ENCODE results near the gene NXNL2. TPM values are rescaled to one million over a fixed set of nuclear protein-coding genes. Genes with fewer than 3 reads are reported as not detected.

Gene NXNL2
- total and polyA plus RNA-seq, 9 donors, result 0.18 to 0.57 (median 0.30) TPM; not detected in 1

DNA sequence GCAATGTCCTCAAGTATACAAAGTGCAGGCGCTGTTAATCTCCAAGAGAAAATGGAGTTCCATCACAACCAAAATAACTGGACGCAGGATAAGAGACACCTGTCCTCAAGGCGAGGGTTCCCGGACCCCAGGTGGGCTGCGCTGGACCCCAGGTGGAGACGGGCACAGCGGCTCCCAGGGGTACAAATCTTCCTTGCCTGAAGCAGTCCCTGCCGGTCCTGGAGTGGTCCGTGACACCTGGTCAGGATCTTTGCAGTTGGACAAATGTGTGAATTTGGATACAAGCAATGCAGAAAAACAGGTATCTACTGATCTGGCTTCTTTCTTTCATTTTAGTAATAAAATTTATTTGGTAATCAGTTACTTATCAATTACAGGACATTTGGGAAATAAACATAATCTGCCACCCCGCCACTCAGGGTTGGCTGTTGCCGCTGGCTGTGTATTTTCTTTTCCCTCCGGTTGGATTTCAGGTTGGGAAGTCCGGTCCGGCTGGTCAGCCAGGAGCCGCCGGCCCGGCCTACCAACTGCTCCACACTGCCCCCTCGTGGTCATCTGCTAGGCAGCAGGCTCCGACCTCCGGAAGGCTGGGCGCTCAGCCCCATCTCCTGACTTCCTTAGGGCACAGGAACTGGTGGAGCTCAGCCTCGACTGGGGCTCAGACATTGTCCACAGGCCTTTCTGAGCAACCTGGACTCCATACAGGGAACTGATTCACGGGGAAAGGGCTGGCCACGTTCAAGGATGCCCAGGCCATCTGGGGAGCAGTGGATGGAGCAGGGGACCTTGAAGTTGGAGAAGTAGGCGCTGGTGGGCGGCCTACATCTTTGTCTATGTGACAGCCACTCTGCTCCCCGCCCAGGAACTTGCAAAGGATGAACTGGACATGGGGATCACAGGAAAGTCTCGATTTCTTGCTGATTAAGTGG lies 43.4 kb downstream of the NXNL2 start:
- H3K4me3 ChIP-seq (ENCODE audit: low read length), result no peak overlapping the region
- WGBS (ENCODE audit: insufficient coverage), result 35% methylated on average over 23 of the region's 28 CpGs

GRCh38 chr9:88579050-88579715 lies 44.2 kb downstream of the NXNL2 start:
- 86% methylated on average over 9 of the region's 10 CpGs for WGBS (ENCODE audit: insufficient coverage)
- H3K27me3 ChIP-seq (ENCODE audit: control insufficient read depth, insufficient read depth, low read length), result no peaks in the 10 kb centered on the region
- H3K27ac ChIP-seq (ENCODE audit: low read length), result no peak overlapping the region
- H3K36me3 ChIP-seq (ENCODE audit: control insufficient read depth, insufficient read depth, low read length), result no peaks in the 10 kb centered on the region
- DNase-seq, result no peak
- H3K9me3 ChIP-seq (replicated peaks; ENCODE audit: control insufficient read depth, low read depth, low read length), result no peaks in the 10 kb centered on the region
- no peak overlapping the region for H3K4me3 ChIP-seq (ENCODE audit: low read length)
- peaks cover 8% of the 10 kb centered on the region for H3K4me1 ChIP-seq (ENCODE audit: control insufficient read depth, insufficient read depth, low read length)

More for the DNA sequence above, 43.4 kb downstream of the NXNL2 start:
- no peaks in the 10 kb centered on the region for H3K36me3 ChIP-seq (ENCODE audit: control insufficient read depth, insufficient read depth, low read length)
- peak; percentile 77 for DNase-seq
- peaks cover 8% of the 10 kb centered on the region for H3K4me1 ChIP-seq (ENCODE audit: control insufficient read depth, insufficient read depth, low read length)
- H3K27ac ChIP-seq (ENCODE audit: low read length), result no peak overlapping the region
- H3K9me3 ChIP-seq (replicated peaks; ENCODE audit: control insufficient read depth, low read depth, low read length), result no peaks in the 10 kb centered on the region
- no peaks in the 10 kb centered on the region for H3K27me3 ChIP-seq (ENCODE audit: control insufficient read depth, insufficient read depth, low read length)

- Histone ChIP-seq H3K27me3 (ENCODE audit: control insufficient read depth, insufficient read depth, low read length) (no peaks in the 10 kb centered on the region), H3K4me1 (ENCODE audit: control insufficient read depth, insufficient read depth, low read length) (peaks cover 2% of the 10 kb centered on the region), H3K27ac (ENCODE audit: low read length) (no peak overlapping the region), H3K4me3 (ENCODE audit: low read length) (no peak overlapping the region), H3K36me3 (ENCODE audit: control insufficient read depth, insufficient read depth, low read length) (no peaks in the 10 kb centered on the region), H3K9me3 (replicated peaks; ENCODE audit: control insufficient read depth, low read depth, low read length) (no peaks in the 10 kb centered on the region)
- WGBS (ENCODE audit: insufficient coverage), result 54% methylated on average over 4 of the region's 5 CpGs
- DNase-seq, result no peak
Measured at GRCh38 chr9:88580961-88581360, 46.0 kb downstream of the NXNL2 start.

DNA sequence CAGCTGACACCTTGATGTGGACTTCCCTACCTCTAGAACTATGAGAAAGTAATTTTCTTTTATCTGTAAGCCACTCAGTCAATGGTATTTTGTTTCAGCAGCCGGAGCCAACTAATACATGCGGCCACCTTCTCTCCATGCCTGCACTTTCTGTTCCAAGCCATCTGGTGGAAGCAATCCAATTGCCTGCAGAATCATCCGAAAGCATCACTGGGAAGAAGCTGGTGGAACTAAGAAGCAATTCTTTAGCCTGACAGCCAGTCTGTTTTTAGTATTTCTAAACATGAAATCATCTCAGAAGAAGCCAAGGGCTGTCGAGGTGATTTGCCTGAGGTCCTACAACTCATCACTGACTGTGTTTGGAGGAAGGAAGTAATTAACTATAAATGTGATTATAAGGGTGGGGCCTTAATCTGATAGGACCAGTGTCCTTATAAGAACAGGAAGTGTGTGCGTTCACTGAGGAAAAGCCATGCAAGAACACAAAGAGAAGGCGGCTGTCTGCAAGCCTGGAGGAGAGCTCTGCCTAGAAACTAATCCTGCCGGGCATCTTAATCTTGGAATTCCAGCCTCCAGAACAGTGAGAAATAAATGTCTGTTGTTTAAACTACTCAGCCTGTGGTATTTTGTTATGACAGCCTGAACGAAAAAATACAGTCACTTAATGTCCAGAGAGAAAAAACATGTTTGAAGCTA lies 49.1 kb downstream of the NXNL2 start:
- no peak overlapping the region for H3K4me3 ChIP-seq (ENCODE audit: low read length)
- DNase-seq, result no peak
- 54% methylated on average over 2 of the region's 8 CpGs for WGBS (ENCODE audit: insufficient coverage)

DNA sequence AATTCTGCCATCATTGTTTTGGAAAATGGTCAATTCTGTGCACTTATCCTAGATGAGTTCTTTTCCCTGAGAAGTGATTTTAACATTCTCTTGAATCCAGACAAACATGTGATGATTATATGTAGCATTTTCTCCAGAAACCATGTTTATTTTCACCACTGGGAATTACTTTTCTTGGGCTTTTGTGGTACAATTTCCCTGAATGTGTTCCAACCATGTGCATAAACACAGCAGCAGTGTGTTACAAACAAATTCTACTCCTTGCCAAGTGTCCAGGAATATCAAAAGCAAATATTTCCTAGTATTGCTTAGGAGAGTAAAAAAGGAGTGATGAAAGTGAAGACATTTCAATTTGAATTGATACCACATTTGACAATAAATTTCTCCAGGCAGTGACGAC lies 50.4 kb downstream of the NXNL2 start:
- H3K27me3 ChIP-seq (ENCODE audit: control insufficient read depth, insufficient read depth, low read length), result no peaks in the 10 kb centered on the region
- no peak for DNase-seq
- WGBS (ENCODE audit: insufficient coverage), result no CpG with 5 or more reads among the region's 1 CpG

More for the DNA sequence above, 49.1 kb downstream of the NXNL2 start:
- H3K27ac ChIP-seq (ENCODE audit: low read length), result no peak overlapping the region
- H3K9me3 ChIP-seq (replicated peaks; ENCODE audit: control insufficient read depth, low read depth, low read length), result no peaks in the 10 kb centered on the region
- no peaks in the 10 kb centered on the region for H3K36me3 ChIP-seq (ENCODE audit: control insufficient read depth, insufficient read depth, low read length)
- H3K4me1 ChIP-seq (ENCODE audit: control insufficient read depth, insufficient read depth, low read length), result no peaks in the 10 kb centered on the region
- no peaks in the 10 kb centered on the region for H3K27me3 ChIP-seq (ENCODE audit: control insufficient read depth, insufficient read depth, low read length)

GRCh38 chr9:88586452-88586851 lies 51.5 kb downstream of the NXNL2 start:
- Histone ChIP-seq H3K9me3 (replicated peaks; ENCODE audit: control insufficient read depth, low read depth, low read length) (no peaks in the 10 kb centered on the region), H3K4me1 (ENCODE audit: control insufficient read depth, insufficient read depth, low read length) (no peaks in the 10 kb centered on the region), H3K4me3 (ENCODE audit: low read length) (no peak overlapping the region), H3K36me3 (ENCODE audit: control insufficient read depth, insufficient read depth, low read length) (no peaks in the 10 kb centered on the region), H3K27ac (ENCODE audit: low read length) (no peak overlapping the region), H3K27me3 (ENCODE audit: control insufficient read depth, insufficient read depth, low read length) (no peaks in the 10 kb centered on the region)
- 40% methylated on average over 1 of the region's 3 CpGs for WGBS (ENCODE audit: insufficient coverage)
- no peak for DNase-seq

More for the DNA sequence above, 50.4 kb downstream of the NXNL2 start:
- Histone ChIP-seq H3K36me3 (ENCODE audit: control insufficient read depth, insufficient read depth, low read length) (no peaks in the 10 kb centered on the region), H3K27ac (ENCODE audit: low read length) (no peak overlapping the region), H3K4me1 (ENCODE audit: control insufficient read depth, insufficient read depth, low read length) (no peaks in the 10 kb centered on the region), H3K4me3 (ENCODE audit: low read length) (no peak overlapping the region), H3K9me3 (replicated peaks; ENCODE audit: control insufficient read depth, low read depth, low read length) (no peaks in the 10 kb centered on the region)

- no peaks in the 10 kb centered on the region for H3K4me1 ChIP-seq (ENCODE audit: control insufficient read depth, insufficient read depth, low read length)
- no peak for DNase-seq
- no peaks in the 10 kb centered on the region for H3K36me3 ChIP-seq (ENCODE audit: control insufficient read depth, insufficient read depth, low read length)
- H3K27ac ChIP-seq (ENCODE audit: low read length), result no peak overlapping the region
- H3K4me3 ChIP-seq (ENCODE audit: low read length), result no peak overlapping the region
- H3K9me3 ChIP-seq (replicated peaks; ENCODE audit: control insufficient read depth, low read depth, low read length), result no peaks in the 10 kb centered on the region
- no peaks in the 10 kb centered on the region for H3K27me3 ChIP-seq (ENCODE audit: control insufficient read depth, insufficient read depth, low read length)
- WGBS (ENCODE audit: insufficient coverage), result no CpG with 5 or more reads among the region's 3 CpGs
Measured at GRCh38 chr9:88587182-88587581, 52.2 kb downstream of the NXNL2 start.

DNA sequence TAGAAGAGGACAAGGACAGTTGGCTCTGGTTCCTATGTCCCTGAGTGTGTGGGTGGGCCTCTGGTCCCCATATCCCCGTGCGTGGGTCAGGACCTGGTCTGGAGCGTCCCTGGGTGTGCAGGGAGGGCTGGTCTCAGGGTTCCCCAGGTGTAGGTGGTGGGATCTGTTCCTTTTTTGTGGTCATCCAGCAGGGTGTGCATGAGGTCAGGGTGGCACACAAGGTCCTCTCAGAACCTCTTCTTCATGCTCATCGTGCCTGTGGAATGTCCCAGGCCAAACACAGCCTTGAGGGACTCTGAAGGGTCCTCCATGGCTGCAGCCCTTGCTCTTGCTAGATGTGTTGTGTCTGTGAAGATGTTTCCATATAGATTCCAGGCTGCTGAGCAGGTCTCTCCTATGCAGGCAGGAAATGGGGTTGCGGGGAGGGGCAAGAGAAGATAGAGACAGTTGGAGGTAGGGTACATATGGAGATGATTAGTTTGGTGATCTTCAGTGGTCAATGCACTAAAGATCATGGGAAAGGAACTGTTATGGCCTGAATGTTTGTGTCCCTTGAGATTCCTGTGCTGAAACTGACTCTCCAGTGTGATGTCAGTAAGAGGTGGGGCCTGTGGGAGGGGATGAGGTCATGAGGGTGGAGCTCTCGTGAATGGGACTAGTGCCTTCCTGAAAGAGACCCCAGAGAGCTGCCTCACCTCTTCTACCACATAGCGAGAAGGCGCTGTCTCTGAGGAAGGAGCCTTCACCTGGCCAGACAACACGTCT lies 53.1 kb downstream of the NXNL2 start:
- WGBS (ENCODE audit: insufficient coverage), result 89% methylated on average over 4 of the region's 9 CpGs
- no peaks in the 10 kb centered on the region for H3K9me3 ChIP-seq (replicated peaks; ENCODE audit: control insufficient read depth, low read depth, low read length)
- no peaks in the 10 kb centered on the region for H3K4me1 ChIP-seq (ENCODE audit: control insufficient read depth, insufficient read depth, low read length)
- H3K27me3 ChIP-seq (ENCODE audit: control insufficient read depth, insufficient read depth, low read length), result no peaks in the 10 kb centered on the region
- no peak for DNase-seq
- H3K4me3 ChIP-seq (ENCODE audit: low read length), result no peak overlapping the region
- no peak overlapping the region for H3K27ac ChIP-seq (ENCODE audit: low read length)
- no peaks in the 10 kb centered on the region for H3K36me3 ChIP-seq (ENCODE audit: control insufficient read depth, insufficient read depth, low read length)

- WGBS (ENCODE audit: insufficient coverage), result 85% methylated on average over 3 of the region's 3 CpGs
- Histone ChIP-seq H3K4me1 (ENCODE audit: control insufficient read depth, insufficient read depth, low read length) (peaks cover 3% of the 10 kb centered on the region), H3K9me3 (replicated peaks; ENCODE audit: control insufficient read depth, low read depth, low read length) (no peaks in the 10 kb centered on the region)
Measured at GRCh38 chr9:88589656-88590055, 54.7 kb downstream of the NXNL2 start.

More at GRCh38 chr9:88589656-88590055, 54.7 kb downstream of the NXNL2 start:
- no peak for DNase-seq
- H3K27ac ChIP-seq (ENCODE audit: low read length), result no peak overlapping the region
- H3K27me3 ChIP-seq (ENCODE audit: control insufficient read depth, insufficient read depth, low read length), result no peaks in the 10 kb centered on the region
- no peaks in the 10 kb centered on the region for H3K36me3 ChIP-seq (ENCODE audit: control insufficient read depth, insufficient read depth, low read length)
- no peak overlapping the region for H3K4me3 ChIP-seq (ENCODE audit: low read length)
